PC-3 (cell line): ENCODE data around the gene SLCO3A1.

ENCODE experiments used
- CTCF ChIP-seq: fragments of 300-600 bp; sonication (generic); conservative IDR thresholded peaks from 2 replicates; pipeline ENCODE4 v1.5.1; 2017; ENCODE audit warnings: antibody characterized with exemption, low read depth, mild to moderate bottlenecking, low read length
- EZH2phosphoT487 ChIP-seq: fragments of 300-600 bp; sonication (generic); IDR thresholded peaks from 2 replicates; pipeline ENCODE4 v1.6.1; 2018; ENCODE audit warnings: mild to moderate bottlenecking, antibody characterized with exemption, low read length, borderline replicate concordance

DNA sequence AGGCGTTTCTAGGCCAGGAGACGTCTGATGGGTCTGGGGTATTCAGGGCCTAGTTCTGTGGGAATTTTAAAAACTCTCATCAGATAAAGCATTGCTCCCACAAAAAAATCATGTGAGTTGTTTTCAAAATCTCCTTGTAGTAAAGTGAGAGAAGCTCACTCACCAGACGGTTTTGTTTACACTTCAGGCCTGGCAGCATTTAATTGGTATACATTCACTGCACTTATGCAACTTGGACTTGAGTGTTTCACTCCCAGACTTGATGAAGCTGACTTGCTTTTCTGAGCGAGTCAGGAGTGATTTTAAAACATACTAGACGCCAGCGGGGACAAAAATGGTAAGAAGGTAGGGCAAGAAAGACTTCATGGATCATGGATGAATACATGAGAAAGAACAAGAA, 75.2 kb downstream of the SLCO3A1 start:
- TF ChIP-seq EZH2phosphoT487 (no peak), CTCF (no peak)
